SK-N-SH (cell line): Measurements from ENCODE around the gene KRT78. TPM values are rescaled to one million over a fixed set of nuclear protein-coding genes. Genes with fewer than 3 reads are reported as not detected.

Experiments
- CTCF ChIA-PET: fragments of 300-600, 350-600 bp; formaldehyde crosslinking; extraction: SDS; loops from one replicate; lab custom pipeline; 2021; lab: Yijun Ruan, JAX
- POLR2A ChIA-PET: fragments of 350-600 bp; sonication (Branson Sonifier 250); formaldehyde crosslinking; extraction: SDS; loops from one replicate; lab custom pipeline; 2020; ENCODE audit warnings: antibody characterized with exemption, inconsistent platforms; lab: Yijun Ruan, JAX
- DNase-seq: peaks from one replicate; pipeline ENCODE4 v3.0.0; 2012
- H2AFZ ChIP-seq: fragments of 200-600 bp; sonication (generic); 2 replicates; pipeline ENCODE4 v1.8.1; 2016; ENCODE audit warnings: antibody characterized with exemption, mild to moderate bottlenecking, low read depth
- H3F3A ChIP-seq: fragments of 200-600 bp; sonication (generic); replicated peaks from 2 replicates; pipeline ENCODE3; 2016; ENCODE audit warnings: antibody characterized with exemption, mild to moderate bottlenecking; ENCODE audit not compliant: insufficient read depth
- H3K27ac ChIP-seq, 2 experiments: fragments of 200-500 bp in 1 of 2; fragments of 200-600 bp in 1 of 2; sonication (Bioruptor generic) in 1 of 2; sonication (generic), shearing (Covaris generic) in 1 of 2; 2 replicates each; pipeline versions ENCODE4 v1.5.1 to v1.6.1; 2014 to 2016; ENCODE audit warnings: low read depth in 2 of 2, inconsistent platforms in 1 of 2, low read length in 1 of 2, mild to moderate bottlenecking in 1 of 2, mixed read lengths in 1 of 2
- H3K27me3 ChIP-seq: fragments of 200-600 bp; sonication (generic), shearing (Covaris generic); 2 replicates; pipeline ENCODE4 v1.6.1; 2016; ENCODE audit warnings: mixed run types; ENCODE audit not compliant: insufficient read depth
- H3K36me3 ChIP-seq, 2 experiments: fragments of 200-500 bp in 1 of 2; fragments of 200-600 bp in 1 of 2; sonication (Bioruptor generic) in 1 of 2; sonication (generic) in 1 of 2; replicated peaks in 1 of 2; 2 replicates each; pipeline versions ENCODE3 to v1.5.1; 2014 to 2016; ENCODE audit warnings: low read length in 1 of 2, mild to moderate bottlenecking in 1 of 2; ENCODE audit not compliant: insufficient read depth in 2 of 2, control insufficient read depth in 1 of 2
- H3K4me1 ChIP-seq, 2 experiments: fragments of 200-500 bp in 1 of 2; fragments of 200-600 bp in 1 of 2; sonication (Bioruptor generic) in 1 of 2; sonication (generic), shearing (Covaris generic) in 1 of 2; 2 replicates each; pipeline versions ENCODE4 v1.5.1 to v1.6.1; 2014 to 2016; ENCODE audit warnings: low read depth in 1 of 2, low read length in 1 of 2, mixed run types in 1 of 2; ENCODE audit not compliant: insufficient read depth in 2 of 2, control insufficient read depth in 1 of 2
- H3K4me2 ChIP-seq: fragments of 200-600 bp; sonication (generic), shearing (Covaris generic); 2 replicates; pipeline ENCODE4 v1.6.1; 2017; ENCODE audit warnings: mixed run types
- H3K4me3 ChIP-seq, 2 experiments: fragments of 200-500 bp in 1 of 2; fragments of 200-600 bp in 1 of 2; sonication (Bioruptor generic) in 1 of 2; sonication (generic), shearing (Covaris generic) in 1 of 2; 2 replicates each; pipeline versions ENCODE4 v1.5.1 to v1.8.1; 2014 to 2016; ENCODE audit warnings: low read depth in 2 of 2, inconsistent platforms in 1 of 2, low read length in 1 of 2, mild to moderate bottlenecking in 1 of 2, mixed read lengths in 1 of 2, moderate library complexity in 1 of 2
- H3K79me2 ChIP-seq: fragments of 200-600 bp; sonication (generic); 2 replicates; pipeline ENCODE4 v1.8.1; 2017; ENCODE audit warnings: mild to moderate bottlenecking; ENCODE audit not compliant: insufficient read depth
- H3K9ac ChIP-seq: fragments of 200-600 bp; sonication (generic); 2 replicates; pipeline ENCODE4 v1.6.1; 2017; ENCODE audit warnings: mixed run types
- H3K9me2 ChIP-seq: fragments of 200-600 bp; sonication (generic); 2 replicates; pipeline ENCODE4 v1.6.1; 2017; ENCODE audit warnings: mixed run types
- H3K9me3 ChIP-seq: fragments of 200-600 bp; sonication (generic); 2 replicates; pipeline ENCODE4 v1.6.1; 2017; ENCODE audit warnings: mixed run types, mild to moderate bottlenecking, moderate library complexity
- H4K20me1 ChIP-seq: fragments of 200-600 bp; sonication (generic); 2 replicates; pipeline ENCODE4 v1.6.1; 2017; ENCODE audit warnings: mild to moderate bottlenecking, mixed run types; ENCODE audit not compliant: insufficient read depth
- CTCF ChIP-seq: fragments of 200-600 bp; sonication (generic); IDR thresholded peaks from 2 replicates; pipeline ENCODE4 v1.6.1; 2017; ENCODE audit warnings: antibody characterized with exemption, mild to moderate bottlenecking, moderate library complexity
- ELF1 ChIP-seq: IDR thresholded peaks from 2 replicates; pipeline ENCODE4 v1.4.0; 2012
- FOXJ3 ChIP-seq: sonication (generic); formaldehyde crosslinking; IDR thresholded peaks from 2 replicates; pipeline ENCODE4 v1.5.1; 2020; ENCODE audit warnings: mild to moderate bottlenecking, missing genetic modification reagents
- IRF3 ChIP-seq: fragments of 150-350 bp; IDR thresholded peaks from 2 replicates; pipeline ENCODE4 v1.6.1; 2016; ENCODE audit warnings: mild to moderate bottlenecking, low read depth, low read length
- MAX ChIP-seq: IDR thresholded peaks from 2 replicates; pipeline ENCODE4 v1.4.0; 2012; ENCODE audit warnings: low read depth
- MEF2A ChIP-seq: IDR thresholded peaks from 2 replicates; pipeline ENCODE4 v1.4.0; 2012; ENCODE audit warnings: low read depth, borderline replicate concordance
- MXI1 ChIP-seq: IDR thresholded peaks from 2 replicates; pipeline ENCODE4 v1.6.1; 2012; ENCODE audit warnings: mild to moderate bottlenecking, low read depth, low read length, improper control_type of control experiment
- RCOR1 ChIP-seq: fragments of 150-350 bp; IDR thresholded peaks from 2 replicates; pipeline ENCODE4 v1.6.1; 2017; ENCODE audit warnings: antibody characterized with exemption, low read length
- RFX5 ChIP-seq: IDR thresholded peaks from 2 replicates; pipeline ENCODE4 v1.6.1; 2012; ENCODE audit warnings: mild to moderate bottlenecking, improper control_type of control experiment, low read length
- RXRA ChIP-seq: IDR thresholded peaks from 2 replicates; pipeline ENCODE4 v1.4.0; 2012; ENCODE audit warnings: low read depth, mild to moderate bottlenecking, borderline replicate concordance
- SIN3A ChIP-seq: IDR thresholded peaks from 2 replicates; pipeline ENCODE4 v1.6.1; 2012; ENCODE audit warnings: low read depth, mild to moderate bottlenecking, low read length, moderate library complexity, borderline replicate concordance
- SMC3 ChIP-seq: IDR thresholded peaks from 2 replicates; pipeline ENCODE4 v1.6.1; 2012; ENCODE audit warnings: low read depth, low read length, improper control_type of control experiment
- TEAD4 ChIP-seq: IDR thresholded peaks from 2 replicates; pipeline ENCODE4 v1.4.0; 2012; ENCODE audit warnings: mild to moderate bottlenecking, borderline replicate concordance; ENCODE audit not compliant: insufficient read depth
- WGBS: methylation state at CpG from one replicate; pipeline ENCODE4 v1.1.6; 2017; ENCODE audit warnings: low lambda C conversion rate; 5-methylcytosine and 5-hydroxymethylcytosine counted together
- polyA plus RNA-seq, 3 experiments: library from polyadenylated mRNA; depleted of rRNA; stranded (reverse); fragments of >200 nt; gene quantifications; 2 replicates each; pipeline ENCODE4 v1.2.3, GENCODE V29; 2012

Gene KRT78
- polyA plus RNA-seq, 1 of the 3 experiments (the other 2 are of a cell fraction) = not detected

- 17% methylated on average over 6 of the region's 8 CpGs for WGBS
- TF ChIP-seq RXRA (no peak), RFX5 (no peak), IRF3 (no peak), FOXJ3 (CRISPR knock-in tag) (no peak), SMC3 (no peak), MEF2A (no peak), SIN3A (no peak), CTCF (no peak), ELF1 (no peak), RCOR1 (no peak)
- TF ChIP-seq, all 33 proteins: peak for 0
- Histone ChIP-seq H2AFZ (no peak overlapping the region), H3K9me3 (no peaks in the 10 kb centered on the region), H3K27ac (no peak overlapping the region), H3K4me3 (no peak overlapping the region), H3K4me2 (no peak overlapping the region), H3F3A (no peaks in the 10 kb centered on the region), H3K27me3 (peaks cover 44% of the 10 kb centered on the region), H3K9ac (no peak overlapping the region), H3K9me2 (no peaks in the 10 kb centered on the region), H3K36me3 (no peaks in the 10 kb centered on the region), H3K79me2 (no peaks in the 10 kb centered on the region), H3K4me1 (no peaks in the 10 kb centered on the region), H4K20me1 (no peaks in the 10 kb centered on the region)
- ChIA-PET POLR2A (no interaction called here), CTCF (interaction anchor here (0.7 to 1.7 kb wide), 2 partner anchors 68 to 267 kb away, joined by 3 to 4 read pairs; no protein-coding TSS in a partner anchor)
- DNase-seq = no peak
These were observed 31.6 kb downstream of the KRT78 start for GRCh38 chr12:52817003-52817698.

- H3K27me3 ChIP-seq = peaks cover 43% of the 10 kb centered on the region
- H2AFZ ChIP-seq = no peak overlapping the region
- H3K9ac ChIP-seq = no peak overlapping the region
- H3K79me2 ChIP-seq = no peaks in the 10 kb centered on the region
- no peaks in the 10 kb centered on the region for H4K20me1 ChIP-seq
- no peaks in the 10 kb centered on the region for H3K4me1 ChIP-seq
- WGBS = 34% methylated on average over 6 of the region's 9 CpGs
- H3K36me3 ChIP-seq = no peaks in the 10 kb centered on the region
- H3K4me2 ChIP-seq = no peak overlapping the region
- no peaks in the 10 kb centered on the region for H3K9me3 ChIP-seq
- H3K27ac ChIP-seq = no peak overlapping the region
- no peak for DNase-seq
- H3K9me2 ChIP-seq = no peaks in the 10 kb centered on the region
- POLR2A ChIA-PET = no interaction called here
- TF ChIP-seq TEAD4 (no peak), MAX (no peak), MXI1 (no peak)
- CTCF ChIA-PET = interaction anchor here (0.7 kb wide), 1 partner anchor 266 kb away, joined by 3 read pairs; no protein-coding TSS in a partner anchor
- H3K4me3 ChIP-seq = no peak overlapping the region
- H3F3A ChIP-seq = no peaks in the 10 kb centered on the region
These were observed 32.9 kb downstream of the KRT78 start for GRCh38 chr12:52815676-52816588.
